Hepatic stellate cell (primary cell): ENCODE results near the gene C6orf136.

Source experiments
- DNase-seq: peaks from one replicate; pipeline ENCODE4 v3.0.0; 2011; ENCODE audit warnings: low spot score

Gene C6orf136

DNA sequence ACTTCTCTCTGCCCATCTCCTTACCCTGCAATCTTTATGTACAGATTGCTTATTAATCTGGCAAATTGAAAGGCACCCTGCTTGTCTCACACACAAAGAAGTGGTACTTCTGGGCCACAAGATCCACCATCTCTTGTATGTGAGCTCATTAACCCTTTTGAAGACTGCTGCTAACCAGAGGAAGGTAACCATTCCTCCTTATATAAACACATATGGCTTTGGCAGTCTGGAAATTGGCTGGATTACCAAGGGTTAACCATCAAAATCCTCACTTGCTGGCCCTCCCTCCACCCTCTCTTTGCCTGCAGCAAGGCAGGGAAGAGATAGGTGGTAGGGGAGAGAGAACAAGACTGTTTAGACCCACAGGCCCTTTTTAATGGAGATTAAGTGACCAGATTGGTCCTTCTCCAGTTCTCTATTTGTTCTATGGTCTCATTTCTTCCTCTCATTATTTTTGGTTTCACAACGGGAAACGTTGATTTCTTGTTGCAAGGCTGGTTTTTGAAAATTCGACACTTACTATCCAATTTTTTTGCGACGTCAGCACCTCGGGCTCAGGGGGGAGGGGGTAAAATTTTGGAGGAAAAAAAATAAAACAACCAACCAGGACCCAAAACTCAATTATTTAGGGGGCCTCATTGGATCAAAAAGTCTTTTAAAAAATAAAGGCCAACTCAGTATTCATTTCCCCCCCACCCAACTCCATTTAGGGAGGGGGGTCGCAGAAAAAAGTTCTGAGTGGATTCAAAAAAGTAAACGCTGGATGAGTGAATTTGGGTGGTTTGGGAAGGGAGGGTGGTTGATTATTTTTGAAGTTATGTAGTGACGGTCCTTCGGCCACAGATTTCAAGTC lies 30.7 kb upstream of the C6orf136 start:
- DNase-seq, result no peak

DNA sequence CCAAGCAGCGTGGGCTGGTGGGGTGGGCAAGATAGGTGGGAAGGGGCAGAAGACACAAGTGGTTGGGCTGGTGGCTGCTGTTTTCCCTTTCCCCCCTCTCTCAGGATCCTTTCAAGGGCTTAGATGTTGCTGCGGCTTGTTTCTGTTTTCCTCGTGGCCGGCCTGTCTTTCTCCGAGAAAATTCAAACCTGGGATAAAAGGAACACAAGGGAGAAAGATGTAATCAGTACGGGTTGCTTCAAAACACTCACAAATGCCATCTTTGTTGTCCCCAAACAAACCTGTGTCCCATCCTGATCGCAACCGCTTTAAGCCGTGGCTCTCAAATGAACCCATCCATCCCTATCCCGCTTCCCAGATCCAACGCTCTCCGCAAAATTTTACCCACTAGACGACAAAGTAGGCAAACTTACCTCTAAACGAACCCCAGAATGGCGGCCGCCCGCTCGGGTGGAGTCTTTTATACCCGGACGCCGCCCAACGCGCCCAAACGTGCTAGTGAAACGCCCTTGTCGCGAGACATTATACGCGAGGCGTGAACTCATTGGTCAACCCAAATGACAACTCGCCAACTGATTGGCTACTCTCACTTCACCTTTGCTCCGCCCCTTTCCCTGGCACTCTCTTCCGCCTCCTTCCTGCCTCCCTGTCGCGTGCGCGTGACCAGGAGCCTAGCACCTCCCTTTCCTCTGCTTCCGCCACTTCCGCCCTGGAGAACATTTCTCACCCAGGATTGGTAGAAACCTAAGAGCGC lies 29.9 kb upstream of the C6orf136 start, which contains the start of gene PPP1R10:
TSS of gene PPP1R10 (minus strand) at position 433 of the 754 bp plus-strand sequence. CDS start 7,299 bp downstream, outside the sequence.
- DNase-seq, result peak; percentile 92

DNA sequence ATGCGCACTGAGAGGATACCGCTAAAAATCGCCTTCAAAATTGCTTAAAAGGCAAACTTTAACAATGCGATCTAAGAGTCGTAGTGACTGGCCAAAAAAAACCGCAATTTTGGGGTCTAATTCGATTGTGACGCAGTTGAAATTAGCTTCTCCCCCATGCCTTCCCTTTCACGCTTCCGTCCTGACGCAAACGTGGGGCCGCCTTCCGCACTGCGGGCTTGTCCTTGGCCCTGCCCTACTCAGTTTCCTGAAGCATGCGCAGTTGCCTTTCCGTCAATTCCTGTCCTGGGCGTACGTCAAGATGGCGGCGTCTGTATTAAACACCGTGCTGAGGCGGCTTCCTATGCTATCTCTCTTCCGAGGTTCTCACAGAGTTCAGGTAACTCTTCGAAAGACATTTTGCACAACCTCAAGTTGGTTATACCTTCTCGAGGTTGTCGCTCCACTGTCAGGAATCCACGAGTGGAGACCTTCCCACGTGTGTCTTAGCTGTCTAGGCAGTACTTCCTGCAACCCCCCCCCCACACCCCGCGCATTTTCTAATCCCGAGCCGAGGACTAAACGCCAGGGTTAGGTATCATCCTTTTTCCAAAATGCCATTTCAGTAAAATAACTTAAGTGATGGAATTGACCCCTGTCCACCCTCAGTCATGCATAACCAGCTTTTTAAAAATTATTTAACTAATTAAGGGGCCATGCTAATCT lies 29.2 kb upstream of the C6orf136 start, which contains the start of gene MRPS18B:
TSS of gene MRPS18B (plus strand) at position 276 of the 705 bp plus-strand sequence. CDS start at position 302, 26 bp downstream.
- peak; percentile 90 for DNase-seq

DNA sequence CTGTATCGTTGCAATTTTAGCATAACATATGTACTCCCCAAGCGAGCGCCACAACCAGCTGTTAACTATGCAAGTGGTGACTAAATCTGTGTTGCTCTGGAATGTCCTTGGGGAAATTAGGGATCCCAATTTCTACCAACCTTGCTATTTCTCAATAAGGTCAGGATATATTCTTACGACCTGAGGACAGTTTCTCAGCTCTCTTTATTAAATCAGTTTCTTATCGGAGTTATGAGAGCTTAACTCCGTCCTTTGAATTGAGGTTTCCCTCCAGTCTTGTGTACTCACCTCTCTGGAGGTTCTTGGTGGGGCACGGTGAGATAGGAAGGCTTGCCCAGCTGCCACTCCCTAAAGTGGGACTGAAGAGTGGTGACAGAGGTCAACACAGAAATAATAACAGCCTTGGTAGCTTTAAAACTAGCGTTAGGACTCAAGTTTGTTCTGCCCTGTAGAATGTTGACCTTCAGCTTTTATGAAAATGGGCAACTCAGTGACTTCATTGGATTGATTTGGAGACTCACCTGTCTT lies 28.6 kb upstream of the C6orf136 start:
- no peak for DNase-seq

DNA sequence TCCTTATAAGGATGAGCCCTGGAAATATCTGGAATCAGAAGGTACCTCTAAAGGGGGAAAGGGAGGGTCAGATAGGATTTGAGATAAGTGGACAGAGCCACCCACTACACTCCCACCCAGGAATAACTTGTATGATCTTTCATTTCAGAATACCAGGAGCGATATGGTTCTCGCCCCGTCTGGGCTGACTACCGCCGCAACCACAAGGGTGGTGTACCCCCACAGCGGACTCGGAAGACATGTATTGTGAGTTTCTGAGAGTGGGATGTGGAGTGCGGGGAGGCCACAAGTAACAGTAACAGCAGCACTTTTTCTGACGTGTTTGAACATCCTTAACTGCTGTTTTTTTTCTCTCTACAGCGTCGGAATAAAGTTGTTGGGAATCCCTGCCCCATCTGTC lies 27.4 kb upstream of the C6orf136 start:
- no peak for DNase-seq

DNA sequence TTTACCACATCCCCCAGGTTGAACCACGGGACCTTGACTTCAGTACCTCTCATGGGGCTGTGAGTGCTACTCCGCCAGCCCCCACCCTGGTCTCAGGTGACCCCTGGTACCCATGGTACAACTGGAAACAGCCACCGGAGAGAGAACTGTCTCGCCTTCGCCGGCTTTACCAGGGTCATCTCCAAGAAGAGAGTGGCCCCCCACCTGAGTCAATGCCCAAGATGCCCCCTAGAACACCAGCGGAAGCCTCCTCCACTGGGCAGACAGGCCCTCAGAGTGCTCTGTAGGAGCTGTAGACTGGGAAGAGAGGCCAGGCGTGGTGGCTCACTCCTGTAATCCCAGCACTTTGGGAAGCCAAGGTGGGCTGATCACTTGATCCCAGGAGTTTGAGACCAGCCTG lies 21.4 kb upstream of the C6orf136 start:
- DNase-seq, result no peak

DNA sequence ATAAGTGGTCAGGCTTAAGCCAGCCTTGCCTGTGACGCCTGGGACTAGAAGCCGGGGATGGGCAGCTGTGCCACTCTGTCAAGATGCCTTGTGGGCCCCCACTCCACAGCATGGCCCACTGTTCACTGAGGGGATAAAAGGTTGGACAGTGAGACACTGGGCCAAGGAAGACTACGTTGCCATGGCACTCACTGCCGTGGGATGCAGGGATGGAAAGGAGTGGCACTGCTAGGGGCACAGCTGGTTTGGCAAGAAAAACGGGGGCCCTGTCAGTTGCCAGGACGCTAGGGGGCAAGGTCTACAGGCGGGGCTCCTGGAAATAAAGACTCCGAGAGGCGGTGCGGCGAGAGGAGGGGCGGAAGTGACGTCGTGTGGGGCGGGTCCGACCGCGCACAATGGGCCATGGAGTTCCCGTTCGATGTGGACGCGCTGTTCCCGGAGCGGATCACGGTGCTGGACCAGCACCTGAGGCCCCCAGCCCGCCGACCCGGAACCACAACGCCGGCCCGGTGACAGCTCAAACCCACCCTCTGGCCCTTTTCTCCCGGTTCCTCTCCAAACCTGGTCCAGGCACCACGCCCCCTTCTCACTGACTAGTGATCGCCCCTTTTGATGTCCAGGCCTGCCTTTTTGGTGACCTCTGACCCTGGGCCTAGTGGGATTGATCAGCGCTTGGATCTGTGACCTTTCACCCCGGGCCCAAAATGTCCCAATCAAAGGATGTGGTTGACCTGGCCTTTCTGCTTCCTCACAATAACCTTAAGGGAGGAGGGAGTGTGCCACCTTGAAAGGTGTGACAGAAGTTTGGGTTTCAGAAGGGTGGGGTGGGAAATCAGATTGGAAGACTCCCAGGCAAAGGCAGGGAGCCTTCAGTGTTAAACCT lies 20.2 kb upstream of the C6orf136 start, which contains the start of gene ATAT1:
TSS of gene ATAT1 (plus strand) at position 391 of the 883 bp plus-strand sequence.
- peak; percentile 86 for DNase-seq

DNA sequence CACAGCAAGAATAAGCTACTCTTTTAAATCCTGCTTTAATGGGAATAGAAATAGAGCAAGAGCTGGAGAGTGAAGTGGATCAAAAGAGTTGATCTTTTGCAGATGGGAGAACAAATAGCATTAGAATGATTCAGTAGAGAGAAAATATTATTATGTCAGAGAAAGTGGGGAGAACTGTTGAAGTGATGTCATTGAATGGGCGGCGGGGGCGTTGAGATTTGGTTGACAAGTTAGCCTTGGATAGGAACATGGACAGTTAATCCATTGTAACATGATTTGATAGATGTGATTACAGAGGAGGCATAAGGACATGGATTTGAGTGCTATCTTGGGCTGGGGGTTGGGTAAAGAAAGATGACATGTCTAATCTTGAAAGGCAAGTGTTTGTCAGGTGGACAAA lies 11.1 kb upstream of the C6orf136 start:
- no peak for DNase-seq

DNA sequence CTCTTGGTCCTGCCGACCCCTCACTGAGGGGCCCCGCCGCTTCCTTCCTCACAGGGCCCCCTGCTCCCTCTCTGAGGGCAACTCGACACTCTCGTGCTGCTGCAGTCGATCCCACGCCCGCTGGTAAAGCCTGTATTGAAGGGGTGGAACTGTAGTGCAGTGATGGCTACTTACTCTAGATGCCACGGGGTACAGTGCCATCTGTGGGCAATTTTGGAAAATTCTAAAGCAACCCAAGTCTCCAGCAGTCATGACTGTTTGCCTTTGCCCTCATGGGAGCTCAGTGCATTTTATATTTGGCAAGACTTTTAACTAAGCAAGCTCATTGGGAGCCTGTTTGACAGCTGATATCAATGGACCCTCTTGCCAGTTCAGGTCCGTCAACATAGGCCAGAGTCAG lies 6.5 kb upstream of the C6orf136 start:
- no peak for DNase-seq

DNA sequence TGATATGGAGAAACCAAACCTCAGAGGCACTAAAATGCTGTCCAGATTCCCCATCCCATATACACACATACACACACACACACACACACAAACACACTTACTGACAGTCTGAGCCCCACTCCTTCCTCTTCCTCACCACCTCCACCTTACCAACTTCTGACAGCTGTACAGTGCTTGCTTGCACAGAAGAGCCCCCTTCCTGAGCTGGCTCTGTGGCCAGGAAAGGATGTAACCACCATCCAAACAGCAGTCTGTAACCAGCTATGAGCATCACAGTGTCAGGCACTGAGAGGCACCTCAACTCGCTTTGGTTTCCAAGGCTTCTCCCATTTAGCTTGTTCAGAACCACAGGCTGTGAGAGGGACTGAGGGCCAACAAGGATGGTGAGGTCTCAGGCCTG lies 5.9 kb upstream of the C6orf136 start:
- no peak for DNase-seq

DNA sequence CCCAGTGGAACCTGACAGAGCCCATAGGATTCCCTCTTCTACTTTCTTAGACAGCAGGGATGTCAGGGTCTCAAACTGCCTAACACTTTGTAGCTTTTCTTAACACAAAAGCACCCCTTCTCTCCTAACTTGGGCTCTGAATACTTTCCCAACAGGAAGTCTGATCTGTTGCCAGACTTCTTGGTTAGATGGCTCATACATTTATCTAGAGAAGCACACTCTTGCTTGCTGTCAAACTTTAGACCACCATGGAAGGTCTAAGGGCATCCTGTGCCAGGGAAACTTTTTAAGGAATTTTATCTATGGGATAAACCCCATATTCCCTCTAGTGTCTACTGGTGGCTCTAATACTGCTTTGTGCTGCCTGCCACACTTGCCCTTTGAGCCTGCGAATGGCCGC lies 3.3 kb upstream of the C6orf136 start:
- no peak for DNase-seq

DNA sequence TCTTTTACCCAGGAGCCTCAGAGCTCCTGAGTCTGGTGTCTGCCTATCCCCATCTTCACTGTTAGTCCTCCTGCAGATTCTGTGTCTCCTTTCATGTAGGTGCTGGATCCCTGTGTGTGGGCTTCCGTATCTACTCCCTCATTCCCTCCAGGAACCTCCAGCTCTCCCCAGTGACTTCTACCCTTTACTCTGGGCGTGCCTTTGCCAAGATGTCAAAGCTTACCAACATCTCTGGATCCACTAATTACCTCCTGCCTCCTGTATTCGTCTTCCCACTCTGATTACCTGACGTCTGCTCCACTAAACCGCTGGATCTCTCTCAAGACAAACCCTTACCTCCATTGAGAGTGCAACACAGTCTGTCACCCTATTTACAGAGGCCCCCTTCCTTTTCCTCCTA lies 2.2 kb upstream of the C6orf136 start:
- no peak for DNase-seq

DNA sequence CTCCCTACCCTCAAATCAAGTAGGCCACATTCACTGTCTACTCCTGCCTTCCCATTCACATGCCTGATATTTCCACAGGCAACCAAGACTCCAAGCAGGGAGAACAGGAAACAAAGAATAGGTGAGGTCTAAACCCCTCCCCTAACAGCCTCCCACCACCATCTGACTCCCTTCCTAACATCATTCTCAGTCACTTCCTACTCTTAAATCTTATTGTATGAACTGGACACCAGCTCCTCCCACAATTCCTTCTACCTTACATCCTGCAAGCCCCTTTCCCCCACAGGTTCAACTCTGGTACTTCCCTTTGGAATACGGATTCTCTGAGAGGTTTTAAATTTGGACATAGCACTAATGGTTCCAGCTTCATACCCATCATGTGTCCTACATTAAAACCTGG lies 944 bp upstream of the C6orf136 start:
- DNase-seq, result no peak

DNA sequence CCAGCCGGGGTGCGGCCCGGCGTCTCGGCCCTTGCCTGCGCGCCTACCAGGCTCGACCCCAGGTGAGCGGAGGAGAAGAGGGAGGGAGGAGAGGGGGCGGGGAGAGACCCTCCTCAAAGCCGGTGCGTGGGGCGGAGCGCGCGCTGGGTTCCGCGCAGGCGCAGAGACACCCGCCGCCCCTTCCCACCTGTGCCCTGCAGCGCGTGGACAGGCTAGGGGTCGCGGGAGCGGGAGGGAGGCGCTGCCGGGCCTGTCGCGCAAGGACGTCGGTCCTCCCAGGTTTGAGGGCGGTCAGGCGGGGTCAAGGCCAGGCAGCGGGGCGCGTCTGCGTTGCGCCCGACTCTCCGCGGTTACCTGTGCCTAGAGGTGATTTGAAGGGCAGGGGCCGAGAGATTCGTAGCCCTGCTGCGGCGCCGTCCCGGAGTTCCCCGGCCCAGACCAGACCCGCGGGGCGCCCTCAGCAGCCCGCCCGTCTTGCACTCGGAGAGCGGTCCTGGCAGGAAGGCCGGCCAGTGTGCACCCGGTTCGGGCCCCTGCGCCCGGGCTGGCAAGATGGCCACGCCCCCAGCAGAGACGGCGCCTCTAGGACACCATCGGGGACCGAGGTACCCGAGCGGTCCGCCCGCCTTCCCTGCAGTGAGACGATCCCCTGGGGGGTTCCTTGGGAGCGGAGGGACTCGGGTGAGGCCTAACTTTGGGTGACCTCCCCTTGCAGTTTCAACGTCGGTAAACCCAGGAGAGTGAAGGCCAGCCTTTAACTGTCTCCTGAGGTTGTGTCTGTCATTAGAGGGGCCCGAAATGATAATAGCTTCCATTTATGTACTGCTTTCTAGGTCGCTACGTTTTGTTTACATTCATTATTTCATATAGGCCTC lies 546 bp downstream of the C6orf136 start:
- DNase-seq, result peak; percentile 88

DNA sequence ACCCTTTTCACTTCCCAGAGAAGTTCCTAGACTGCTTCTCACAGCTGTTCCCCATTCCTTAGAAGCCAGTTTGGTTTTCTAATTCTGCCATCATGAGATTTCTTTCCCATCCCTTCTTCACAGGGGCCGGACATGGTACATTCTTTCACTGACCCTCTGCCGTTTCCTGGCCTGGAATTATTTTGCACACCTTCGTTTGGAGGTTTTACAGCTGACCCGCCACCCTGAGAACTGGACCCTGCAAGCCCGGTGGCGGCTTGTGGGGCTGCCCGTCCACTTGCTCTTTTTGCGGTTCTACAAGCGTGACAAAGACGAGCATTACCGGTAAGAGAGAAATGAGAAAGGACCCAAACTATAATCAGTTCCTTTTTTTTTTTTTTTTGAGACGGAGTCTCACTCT lies 4.2 kb downstream of the C6orf136 start:
- DNase-seq, result no peak

DNA sequence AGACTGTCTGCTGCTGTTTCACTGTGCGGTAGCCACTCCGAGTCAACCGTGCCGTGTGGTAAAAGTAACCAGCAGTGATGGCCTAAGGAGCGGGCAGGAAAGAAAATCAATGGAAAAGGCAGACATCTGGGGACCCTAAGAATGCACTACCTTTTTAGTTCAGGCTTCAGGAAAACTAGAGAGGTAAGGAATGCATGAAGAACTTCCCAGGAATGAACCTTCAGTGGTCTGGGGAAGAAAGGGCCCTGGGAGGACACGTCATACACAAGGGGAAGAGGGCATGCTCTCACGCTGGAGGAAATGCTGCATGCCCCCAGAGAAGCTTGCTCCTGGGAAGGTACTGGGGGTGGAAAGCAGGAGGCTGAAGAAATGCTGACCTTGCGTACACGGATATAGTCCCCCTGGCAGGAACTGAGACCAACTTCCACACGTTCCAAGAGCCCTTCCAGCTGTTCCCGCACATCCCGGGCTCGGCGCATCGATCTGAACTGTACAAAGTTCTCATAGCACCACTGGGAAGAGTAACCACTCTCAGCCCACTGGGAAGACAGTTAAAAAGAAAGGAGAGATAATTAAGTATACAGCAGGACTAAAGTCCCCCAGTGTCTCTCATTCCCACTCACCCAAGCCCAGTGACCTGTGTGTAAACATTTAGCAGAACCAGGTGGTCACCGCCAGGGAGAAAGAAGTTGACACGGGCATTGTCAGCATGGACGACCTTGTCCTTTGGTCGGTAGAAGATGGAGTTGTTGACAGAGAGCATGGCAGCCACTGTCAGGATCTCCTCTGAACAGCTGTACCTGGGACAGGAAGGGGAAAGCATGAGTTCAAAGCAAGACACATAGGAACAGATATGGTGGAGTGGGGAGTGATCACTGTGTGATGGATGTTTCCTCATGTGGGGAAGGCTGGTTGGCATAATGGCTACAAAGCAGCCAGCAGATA lies 8.1 kb downstream of the C6orf136 start:
- DNase-seq, result no peak

DNA sequence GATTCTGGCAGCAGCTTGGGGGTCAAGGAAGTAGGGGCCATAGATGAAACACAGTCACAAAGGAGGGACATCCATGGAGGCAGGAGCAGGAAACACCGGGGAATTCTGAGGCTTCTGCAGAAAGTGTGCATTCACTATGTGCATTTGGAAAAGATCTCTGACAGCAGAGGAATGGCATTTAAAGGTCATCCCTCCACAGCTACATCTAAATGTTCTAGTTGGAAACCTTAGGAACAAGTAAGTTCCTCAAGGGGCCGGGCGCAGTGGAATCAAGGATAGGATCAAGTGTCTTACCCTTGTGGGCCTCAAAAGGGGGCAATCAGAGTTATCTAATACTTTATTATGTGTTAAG lies 8.8 kb downstream of the C6orf136 start:
- no peak for DNase-seq

DNA sequence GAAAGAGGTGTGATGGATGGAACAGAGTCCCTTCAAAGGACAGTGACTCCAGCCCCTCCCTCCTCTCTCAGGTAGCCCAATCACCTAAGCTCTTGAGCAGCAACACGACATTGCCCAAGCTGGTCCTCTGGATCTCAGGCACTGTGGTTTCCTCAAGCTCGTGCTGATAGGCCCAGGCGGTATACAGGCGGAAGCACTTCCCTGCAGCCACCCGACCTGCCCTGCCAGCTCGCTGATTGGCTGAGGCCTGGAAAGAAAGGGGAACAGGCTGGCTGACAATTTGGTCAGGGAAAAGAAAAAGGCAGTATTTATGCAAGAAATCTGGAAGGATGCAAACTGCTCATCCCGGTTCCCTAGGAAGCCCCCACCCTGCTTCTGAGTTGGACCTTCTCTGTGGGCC lies 9.6 kb downstream of the C6orf136 start:
- DNase-seq, result no peak

DNA sequence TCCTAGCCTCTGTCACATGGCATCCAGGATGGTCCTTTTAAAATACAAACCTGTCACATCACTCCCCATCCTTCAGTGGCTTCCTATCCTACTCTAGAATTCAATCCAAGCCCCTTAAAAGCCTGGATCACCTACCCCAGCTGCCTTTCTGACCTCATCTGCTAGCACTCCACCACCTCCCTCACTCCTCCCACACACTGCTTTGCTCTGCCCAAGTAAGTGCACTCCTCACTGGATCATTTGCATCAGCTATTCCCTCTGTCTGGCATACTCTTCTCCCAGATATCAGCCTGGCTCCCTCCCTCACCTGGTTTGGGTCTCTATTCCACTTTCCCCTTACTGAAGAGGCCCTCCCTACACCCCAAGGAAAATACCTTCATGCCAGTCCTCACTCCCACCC lies 10.5 kb downstream of the C6orf136 start:
- no peak for DNase-seq
